ENCODE results near the gene RAB9B.
"Not testable (repeated sequence)": the region's sequence is repeated elsewhere in the genome, so short reads cannot be mapped to it uniquely, and the experiment has no call there.

RAB9B gene

GRCh38 chrX:103831803-103832544, at the start of gene RAB9B:
RAB9B (minus strand) TSS chrX:103832257; CDS start chrX:103825784, 6,473 bp downstream.
- DNase-seq: peak; percentile 84

GRCh38 chrX:103879339-103879738, 47.3 kb upstream of the RAB9B start:
- DNase-seq: no peak

GRCh38 chrX:103878466-103879122, 46.5 kb upstream of the RAB9B start:
- DNase-seq: no peak

GRCh38 chrX:103877571-103877970, 45.5 kb upstream of the RAB9B start:
- DNase-seq: no peak

GRCh38 chrX:103864886-103865534, 33.0 kb upstream of the RAB9B start:
- no peak for DNase-seq

- no peak for DNase-seq
These were observed 32.1 kb upstream of the RAB9B start for GRCh38 chrX:103864149-103864548.

GRCh38 chrX:103861200-103861599, 29.1 kb upstream of the RAB9B start:
- no peak for DNase-seq

- no peak for DNase-seq
These were observed 17.5 kb upstream of the RAB9B start for GRCh38 chrX:103849558-103849957.

GRCh38 chrX:103847174-103847870, 15.3 kb upstream of the RAB9B start:
- no peak for DNase-seq

- DNase-seq: no peak
These were observed 14.3 kb upstream of the RAB9B start for GRCh38 chrX:103846386-103846785.

- peak; percentile 57 for DNase-seq
These were observed 13.2 kb upstream of the RAB9B start for GRCh38 chrX:103845165-103845653.

GRCh38 chrX:103839404-103839803, 7.3 kb upstream of the RAB9B start:
- no peak for DNase-seq

- no peak for DNase-seq
These were observed 685 bp downstream of the RAB9B start for GRCh38 chrX:103831342-103831802.

- no peak for DNase-seq
These were observed 1.2 kb downstream of the RAB9B start for GRCh38 chrX:103830848-103831247.

GRCh38 chrX:103828529-103828928, 3.5 kb downstream of the RAB9B start:
- no peak for DNase-seq

GRCh38 chrX:103825881-103826280, 6.2 kb downstream of the RAB9B start:
- no peak for DNase-seq

- DNase-seq: no peak
These were observed 8.5 kb downstream of the RAB9B start for GRCh38 chrX:103823591-103823990.

GRCh38 chrX:103820802-103821201, 11.3 kb downstream of the RAB9B start:
- DNase-seq: not testable (repeated sequence)

- no peak for DNase-seq
These were observed 13.0 kb downstream of the RAB9B start for GRCh38 chrX:103818842-103819619.

GRCh38 chrX:103817502-103817901, 14.6 kb downstream of the RAB9B start:
- no peak for DNase-seq

GRCh38 chrX:103817101-103817500, 15.0 kb downstream of the RAB9B start:
- DNase-seq: not testable (repeated sequence)

- no peak for DNase-seq
These were observed 20.2 kb downstream of the RAB9B start for GRCh38 chrX:103811858-103812257.

Data from retina (tissue), 1 donor.